Activated naive CD4-positive, alpha-beta T cell treated with anti-CD3 and anti-CD28 coated beads, Interleukin-2, amount 10 ng/mL, durations not matched to agents 5 hours and 36 hours (primary cell): Measurements from ENCODE around the gene PDP2. TPM values are rescaled to one million over a fixed set of nuclear protein-coding genes. Genes with fewer than 3 reads are reported as not detected.

ENCODE experiments used
- total RNA-seq, 2 experiments: library from RNA; stranded (reverse); gene quantifications; one replicate each; pipeline ENCODE4 v1.2.3, GENCODE V29; 2021

Gene PDP2
- total RNA-seq = 10 to 100 TPM; 19.8 to 23.4 TPM

GRCh38 chr16:66880288-66881013 lies at the start of gene PDP2:
Gene PDP2, plus strand, starts transcription at chr16:66880515. Its CDS starts 3,770 bp downstream, at chr16:66884285.

GRCh38 chr16:66844342-66845079 lies 35.8 kb upstream of the PDP2 start, which contains the start of gene CA7:
Gene CA7, plus strand, starts transcription at chr16:66844414. Its CDS starts 74 bp downstream, at chr16:66844488.

GRCh38 chr16:66918803-66919568 lies 38.7 kb downstream of the PDP2 start, which contains the start of gene CDH16:
Gene CDH16, minus strand, starts transcription at chr16:66918885. Its CDS starts 820 bp downstream, at chr16:66918065.

GRCh38 chr16:66925322-66925840 lies 45.1 kb downstream of the PDP2 start, which contains the start of gene RRAD:
Gene RRAD, minus strand, starts transcription at chr16:66925535. Its CDS starts 356 bp downstream, at chr16:66925179.

GRCh38 chr16:66934138-66934838 lies 54.0 kb downstream of the PDP2 start, which contains the start of gene CIAO2B:
Gene CIAO2B, minus strand, starts transcription at chr16:66934402. Its CDS starts 38 bp downstream, at chr16:66934364.

GRCh38 chr16:66935314-66936011 lies 55.1 kb downstream of the PDP2 start, which contains the start of gene CES2:
Gene CES2, plus strand, starts transcription at chr16:66935516. Its CDS starts 120 bp downstream, at chr16:66935636.

Other genes with a start within 250 kb of the PDP2 start
- gene CMTM4, start 183.8 kb upstream of the PDP2 start, total RNA-seq = 1 to 10 TPM; 1.0 to 1.1 TPM
- 10 to 100 TPM; 43.3 to 56.5 TPM for gene DYNC1LI2, start 128.9 kb upstream of the PDP2 start, total RNA-seq
- gene TERB1, start 78.9 kb upstream of the PDP2 start, total RNA-seq = not detected
- gene NAE1, start 49.5 kb upstream of the PDP2 start, total RNA-seq = 10 to 100 TPM; 58.4 to 61.5 TPM
- gene CA7, start 36.1 kb upstream of the PDP2 start, total RNA-seq = not detected
- gene CDH16, start 38.4 kb downstream of the PDP2 start, total RNA-seq = not detected
- under 1 TPM; 0.29 to 0.38 TPM for gene RRAD, start 45.0 kb downstream of the PDP2 start, total RNA-seq
- gene CIAO2B, start 53.9 kb downstream of the PDP2 start, total RNA-seq = 10 to 100 TPM; 84.4 to 95.3 TPM
- gene CES2, start 55.0 kb downstream of the PDP2 start, total RNA-seq = 10 to 100 TPM; 34.3 to 35.8 TPM
- gene CES3, start 80.8 kb downstream of the PDP2 start, total RNA-seq = 1 to 10 TPM; 4.8 to 4.9 TPM
- gene CES4A, start 108.1 kb downstream of the PDP2 start, total RNA-seq = 10 to 100 TPM; 55.5 to 61.9 TPM
- gene CBFB, start 148.6 kb downstream of the PDP2 start, total RNA-seq = 100 to 1,000 TPM; 246 to 271 TPM
- 10 to 100 TPM; 15.9 to 17.3 TPM for gene PHAF1, start 229.4 kb downstream of the PDP2 start, total RNA-seq